NB4 (cell line): ENCODE measurements around the gene CNGA1.

Source experiments
- POLR2A ChIP-seq: IDR thresholded peaks from 2 replicates; pipeline ENCODE4 v1.6.1; 2011; ENCODE audit warnings: mild to moderate bottlenecking; ENCODE audit not compliant: insufficient read length; ENCODE audit errors: extremely low read depth
- TF ChIP-seq, protein P1 (sequence below): IDR thresholded peaks from one replicate; pipeline ENCODE4 v1.5.1; 2012; ENCODE audit warnings: low read depth, low read length

DNA sequence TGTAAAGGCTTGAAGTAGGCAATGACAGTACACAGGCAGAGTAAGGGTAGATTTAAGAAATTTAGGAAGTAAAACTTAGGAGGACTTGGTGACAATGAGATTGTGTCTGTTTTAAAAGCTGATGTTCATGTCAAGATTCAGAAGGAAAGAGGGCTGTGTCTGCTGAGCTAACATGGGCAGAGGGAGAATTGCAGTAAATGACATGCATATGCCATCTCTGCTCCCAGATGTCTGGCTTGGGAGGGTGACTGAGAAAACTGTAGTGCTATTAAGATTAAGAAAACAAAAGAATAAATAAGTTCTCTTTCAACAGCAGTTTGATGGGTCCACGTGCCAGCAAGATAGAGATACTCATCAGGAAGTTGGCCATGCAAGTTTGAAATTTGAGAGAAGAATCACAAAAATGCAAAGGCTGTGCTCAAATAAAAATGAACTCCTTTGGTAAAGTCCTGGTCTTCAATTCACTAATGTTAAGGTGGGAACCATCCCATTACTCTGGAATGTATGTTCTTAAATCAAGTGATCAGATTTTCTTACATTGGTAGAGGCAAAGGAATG is 109.3 kb downstream of the CNGA1 start:
- TF ChIP-seq POLR2A = no peak
- TF ChIP-seq, protein P1, sequence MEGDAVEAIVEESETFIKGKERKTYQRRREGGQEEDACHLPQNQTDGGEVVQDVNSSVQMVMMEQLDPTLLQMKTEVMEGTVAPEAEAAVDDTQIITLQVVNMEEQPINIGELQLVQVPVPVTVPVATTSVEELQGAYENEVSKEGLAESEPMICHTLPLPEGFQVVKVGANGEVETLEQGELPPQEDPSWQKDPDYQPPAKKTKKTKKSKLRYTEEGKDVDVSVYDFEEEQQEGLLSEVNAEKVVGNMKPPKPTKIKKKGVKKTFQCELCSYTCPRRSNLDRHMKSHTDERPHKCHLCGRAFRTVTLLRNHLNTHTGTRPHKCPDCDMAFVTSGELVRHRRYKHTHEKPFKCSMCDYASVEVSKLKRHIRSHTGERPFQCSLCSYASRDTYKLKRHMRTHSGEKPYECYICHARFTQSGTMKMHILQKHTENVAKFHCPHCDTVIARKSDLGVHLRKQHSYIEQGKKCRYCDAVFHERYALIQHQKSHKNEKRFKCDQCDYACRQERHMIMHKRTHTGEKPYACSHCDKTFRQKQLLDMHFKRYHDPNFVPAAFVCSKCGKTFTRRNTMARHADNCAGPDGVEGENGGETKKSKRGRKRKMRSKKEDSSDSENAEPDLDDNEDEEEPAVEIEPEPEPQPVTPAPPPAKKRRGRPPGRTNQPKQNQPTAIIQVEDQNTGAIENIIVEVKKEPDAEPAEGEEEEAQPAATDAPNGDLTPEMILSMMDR = no peak
